Caco-2 (cell line): ENCODE measurements around the gene MRPL33. TPM values are rescaled to one million over a fixed set of nuclear protein-coding genes. Genes with fewer than 3 reads are reported as not detected.
"Not testable (repeated sequence)": the region's sequence is repeated elsewhere in the genome, so short reads cannot be mapped to it uniquely, and the experiment has no call there.

Experiments used
- BruUV-seq: library from RNA; stranded (reverse); fragments of 400-500 nt; replicated peaks from 2 replicates; lab custom pipeline; 2021; lab: Mats Ljungman, UMichigan
- CTCF ChIA-PET: fragments of 300-600 bp; sonication (Branson Sonifier 250); formaldehyde crosslinking; loops from one replicate; lab custom pipeline; 2022; ENCODE audit warnings: antibody characterized with exemption; lab: Charles Lee
- POLR2A ChIA-PET: fragments of 300-600 bp; sonication (Branson Sonifier 250); formaldehyde crosslinking; loops from one replicate; lab custom pipeline; 2022; ENCODE audit warnings: antibody characterized with exemption; lab: Charles Lee
- DNase-seq, 2 experiments: peaks; one replicate each; pipeline versions ENCODE4 v3.0.0 to v3.0.0-alpha.2; 2020 to 2022
- H3K27me3 ChIP-seq: replicated peaks from 2 replicates; pipeline ENCODE4 v1.6.0; 2011; ENCODE audit warnings: low read length; ENCODE audit not compliant: control insufficient read depth, insufficient read depth
- H3K36me3 ChIP-seq: 2 replicates; pipeline ENCODE4 v1.5.1; 2011; ENCODE audit warnings: low read length; ENCODE audit not compliant: control insufficient read depth, insufficient read depth
- H3K4me1 ChIP-seq: fragments of 250-450 bp; sonication (Bioruptor Pico); 2 replicates; pipeline ENCODE4 v1.5.1; 2020; ENCODE audit warnings: mild to moderate bottlenecking
- H3K4me3 ChIP-seq: 2 replicates; pipeline ENCODE4 v1.5.1; 2011; ENCODE audit warnings: low read depth, mild to moderate bottlenecking, control low read depth, low read length
- H3K9me3 ChIP-seq: fragments of 250-450 bp; sonication (Bioruptor Pico); 2 replicates; pipeline ENCODE4 v1.5.1; 2020; ENCODE audit warnings: mild to moderate bottlenecking, moderate library complexity
- H3K27ac Mint-ChIP-seq: one replicate; pipeline ENCODE4 v1.8.0; 2022; ENCODE audit warnings: mixed read lengths; ENCODE audit not compliant: unreplicated experiment
- H3K27me3 Mint-ChIP-seq: one replicate; pipeline ENCODE4 v1.8.0; 2022; ENCODE audit warnings: mixed read lengths; ENCODE audit not compliant: insufficient read depth, unreplicated experiment
- H3K36me3 Mint-ChIP-seq: one replicate; pipeline ENCODE4 v1.8.0; 2022; ENCODE audit warnings: mild to moderate bottlenecking, mixed read lengths; ENCODE audit not compliant: insufficient read depth, unreplicated experiment
- H3K4me1 Mint-ChIP-seq: one replicate; pipeline ENCODE4 v1.8.0; 2022; ENCODE audit warnings: low read depth, mixed read lengths; ENCODE audit not compliant: unreplicated experiment
- H3K4me3 Mint-ChIP-seq: one replicate; pipeline ENCODE4 v1.8.0; 2022; ENCODE audit warnings: mild to moderate bottlenecking, moderate library complexity, mixed read lengths; ENCODE audit not compliant: unreplicated experiment
- H3K9me3 Mint-ChIP-seq: one replicate; pipeline ENCODE4 v1.8.0; 2022; ENCODE audit warnings: mixed read lengths; ENCODE audit not compliant: unreplicated experiment
- intact Hi-C: fragments of 100-400 bp; cut with micrococcal nuclease; formaldehyde crosslinking; loops from one replicate; pipeline ENCODE4 v1.10.0; 2022; ENCODE audit not compliant: unreplicated experiment
- total RNA-seq: library from RNA; stranded (reverse); gene quantifications from 2 replicates; pipeline ENCODE4 v1.2.3, GENCODE V29; 2022
- TF ChIP-seq, protein P1 (sequence below), 2 experiments: fragments of 200-600 bp in 1 of 2; IDR thresholded peaks; 1 replicate in 1 of 2; 2 replicates in 1 of 2; pipeline versions ENCODE4 v1.5.1 to v1.8.0; 2011 to 2022; ENCODE audit warnings: antibody characterized with exemption in 1 of 2, control low read depth in 1 of 2, inconsistent platforms in 1 of 2, low read depth in 1 of 2, low read length in 1 of 2, mild to moderate bottlenecking in 1 of 2, moderate library complexity in 1 of 2; ENCODE audit not compliant: insufficient read depth in 1 of 2, severe bottlenecking in 1 of 2, unreplicated experiment in 1 of 2

Gene MRPL33
- total RNA-seq, 1 experiment from 2014 or later, result 84.9 TPM

GRCh38 chr2:27739058-27739373, 32.5 kb upstream of the MRPL33 start:
- Mint-ChIP-seq H3K4me1 (peaks cover 27% of the 10 kb centered on the region), H3K27me3 (no peaks in the 10 kb centered on the region), H3K27ac (peak overlapping the region; percentile 90), H3K9me3 (no peaks in the 10 kb centered on the region), H3K36me3 (no peaks in the 10 kb centered on the region), H3K4me3 (peak overlapping the region; percentile 66)
- ChIA-PET POLR2A (interaction anchor here (1.0 to 1.2 kb wide), 2 partner anchors 14 to 16 kb away, joined by 6 to 22 read pairs; no protein-coding TSS in a partner anchor), CTCF (interaction anchor here (0.9 to 1.1 kb wide), 2 partner anchors 16 to 55 kb away, joined by 3 read pairs; no protein-coding TSS in a partner anchor)
- no peaks in the 10 kb centered on the region; the same call in 1 of the 2 replicates for H3K27me3 ChIP-seq
- TF ChIP-seq, protein P1, sequence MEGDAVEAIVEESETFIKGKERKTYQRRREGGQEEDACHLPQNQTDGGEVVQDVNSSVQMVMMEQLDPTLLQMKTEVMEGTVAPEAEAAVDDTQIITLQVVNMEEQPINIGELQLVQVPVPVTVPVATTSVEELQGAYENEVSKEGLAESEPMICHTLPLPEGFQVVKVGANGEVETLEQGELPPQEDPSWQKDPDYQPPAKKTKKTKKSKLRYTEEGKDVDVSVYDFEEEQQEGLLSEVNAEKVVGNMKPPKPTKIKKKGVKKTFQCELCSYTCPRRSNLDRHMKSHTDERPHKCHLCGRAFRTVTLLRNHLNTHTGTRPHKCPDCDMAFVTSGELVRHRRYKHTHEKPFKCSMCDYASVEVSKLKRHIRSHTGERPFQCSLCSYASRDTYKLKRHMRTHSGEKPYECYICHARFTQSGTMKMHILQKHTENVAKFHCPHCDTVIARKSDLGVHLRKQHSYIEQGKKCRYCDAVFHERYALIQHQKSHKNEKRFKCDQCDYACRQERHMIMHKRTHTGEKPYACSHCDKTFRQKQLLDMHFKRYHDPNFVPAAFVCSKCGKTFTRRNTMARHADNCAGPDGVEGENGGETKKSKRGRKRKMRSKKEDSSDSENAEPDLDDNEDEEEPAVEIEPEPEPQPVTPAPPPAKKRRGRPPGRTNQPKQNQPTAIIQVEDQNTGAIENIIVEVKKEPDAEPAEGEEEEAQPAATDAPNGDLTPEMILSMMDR (IDR thresholded peaks at IDR 0.05; ENCODE audit: insufficient read depth in 1 of 2, low read depth in 1 of 2, low read length in 1 of 2, severe bottlenecking in 1 of 2, unreplicated experiment in 1 of 2), result no peak
- H3K4me3 ChIP-seq, result no peak overlapping the region
- no peak for DNase-seq
- TSS peak; percentile 24 for BruUV-seq
- H3K4me1 ChIP-seq, result peaks cover 27% of the 10 kb centered on the region
- peaks cover 5% of the 10 kb centered on the region; the same call in 1 of the 2 replicates for H3K9me3 ChIP-seq
- intact Hi-C loops, result no loop called here
- H3K36me3 ChIP-seq, result no peaks in the 10 kb centered on the region

DNA sequence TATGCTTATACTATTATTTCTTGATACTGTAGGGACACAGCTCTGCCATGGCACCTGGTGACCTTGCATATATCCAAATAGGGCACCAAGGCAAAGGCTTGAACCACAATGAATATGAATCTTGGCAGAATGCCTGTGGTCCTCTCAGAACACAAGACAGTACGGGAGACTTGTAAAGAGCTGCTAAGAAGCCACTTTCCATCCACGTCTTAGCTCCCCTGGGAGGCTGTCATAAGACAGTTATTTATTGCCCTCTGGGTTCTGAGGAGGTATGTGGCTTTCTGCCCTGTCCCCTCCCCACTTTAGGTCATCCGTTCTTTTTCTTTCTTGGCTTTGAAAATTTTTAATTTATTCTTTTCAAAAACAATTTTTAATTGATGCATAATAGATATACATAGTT, 29.8 kb upstream of the MRPL33 start:
- BruUV-seq, result no TSS peak
- Mint-ChIP-seq H3K27ac (no peak overlapping the region), H3K9me3 (peaks cover 11% of the 10 kb centered on the region), H3K4me1 (peaks cover 30% of the 10 kb centered on the region), H3K36me3 (no peaks in the 10 kb centered on the region), H3K4me3 (no peak overlapping the region), H3K27me3 (no peaks in the 10 kb centered on the region)
- Histone ChIP-seq H3K36me3 (no peaks in the 10 kb centered on the region), H3K27me3 (no peaks in the 10 kb centered on the region; the same call in 1 of the 2 replicates), H3K4me3 (no peak overlapping the region), H3K4me1 (peaks cover 34% of the 10 kb centered on the region), H3K9me3 (peaks cover 5% of the 10 kb centered on the region; the same call in 1 of the 2 replicates)
- ChIA-PET CTCF (interaction anchor here (0.8 kb wide), 1 partner anchor 18 kb away, joined by 3 read pairs; no protein-coding TSS in a partner anchor), POLR2A (interaction anchor here (1.0 kb wide), 1 partner anchor 11 kb away, joined by 3 read pairs; no protein-coding TSS in a partner anchor)
- no peak for DNase-seq
- TF ChIP-seq, protein P1 (IDR thresholded peaks at IDR 0.05; ENCODE audit: insufficient read depth in 1 of 2, low read depth in 1 of 2, low read length in 1 of 2, severe bottlenecking in 1 of 2, unreplicated experiment in 1 of 2), result no peak
- intact Hi-C loops, result no loop called here

- Mint-ChIP-seq H3K27ac (no peak overlapping the region), H3K4me1 (peaks cover 21% of the 10 kb centered on the region), H3K36me3 (no peaks in the 10 kb centered on the region), H3K27me3 (no peaks in the 10 kb centered on the region), H3K9me3 (peaks cover 11% of the 10 kb centered on the region), H3K4me3 (no peak overlapping the region)
- H3K4me1 ChIP-seq, result peaks cover 25% of the 10 kb centered on the region
- CTCF ChIA-PET, result no interaction called here
- peaks cover 5% of the 10 kb centered on the region; the same call in 1 of the 2 replicates for H3K9me3 ChIP-seq
- H3K36me3 ChIP-seq, result no peaks in the 10 kb centered on the region
- no peak for DNase-seq
- TF ChIP-seq, protein P1 (IDR thresholded peaks at IDR 0.05; ENCODE audit: insufficient read depth in 1 of 2, low read depth in 1 of 2, low read length in 1 of 2, severe bottlenecking in 1 of 2, unreplicated experiment in 1 of 2), result no peak
- H3K27me3 ChIP-seq, result no peaks in the 10 kb centered on the region; the same call in 1 of the 2 replicates
- no TSS peak for BruUV-seq
- POLR2A ChIA-PET, result no interaction called here
- H3K4me3 ChIP-seq, result no peak overlapping the region
- intact Hi-C loops, result no loop called here
Observed at GRCh38 chr2:27742571-27742970, 28.9 kb upstream of the MRPL33 start.

DNA sequence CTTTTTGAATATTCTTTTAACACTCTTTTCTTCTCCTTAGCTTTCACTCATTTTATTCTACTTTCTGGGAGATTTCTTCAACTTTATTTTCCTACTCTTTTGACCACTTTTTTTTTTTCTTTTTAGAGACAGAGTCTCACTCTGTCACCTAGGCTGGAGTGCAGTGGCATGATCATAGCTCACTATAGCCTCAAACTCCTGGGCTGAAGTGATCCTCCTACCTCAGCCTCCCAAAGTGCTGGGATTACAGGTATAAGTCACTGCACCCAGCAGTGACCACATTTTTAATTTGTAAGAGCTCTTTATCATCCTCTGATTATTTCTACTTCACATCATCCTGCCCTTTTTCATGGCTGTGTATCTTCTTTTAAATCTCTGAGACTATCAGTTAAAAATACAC, 26.0 kb upstream of the MRPL33 start:
- H3K27ac Mint-ChIP-seq, H3K36me3 Mint-ChIP-seq, H3K36me3 ChIP-seq, H3K4me3 ChIP-seq, BruUV-seq, DNase-seq, H3K4me3 Mint-ChIP-seq, H3K27me3 Mint-ChIP-seq, H3K4me1 Mint-ChIP-seq, H3K27me3 ChIP-seq, CTCF ChIA-PET, H3K4me1 ChIP-seq, intact Hi-C loops, H3K9me3 ChIP-seq: not testable (repeated sequence)
- peaks cover 29% of the 10 kb centered on the region for H3K9me3 Mint-ChIP-seq
- POLR2A ChIA-PET, result interaction anchor here (0.5 to 0.6 kb wide), 2 partner anchors 145 to 385 kb away, joined by 7 to 9 read pairs; partner anchors contain the start of genes BABAM2 and RBKS
